ENCODE measurements around the gene FILIP1L. TPM values are rescaled to one million over a fixed set of nuclear protein-coding genes. Genes with fewer than 3 reads are reported as not detected.

FILIP1L gene
- total and polyA plus RNA-seq, 2 of the 4 experiments (the other 2 are of a cell fraction): 11.5 to 19.9 TPM

DNA sequence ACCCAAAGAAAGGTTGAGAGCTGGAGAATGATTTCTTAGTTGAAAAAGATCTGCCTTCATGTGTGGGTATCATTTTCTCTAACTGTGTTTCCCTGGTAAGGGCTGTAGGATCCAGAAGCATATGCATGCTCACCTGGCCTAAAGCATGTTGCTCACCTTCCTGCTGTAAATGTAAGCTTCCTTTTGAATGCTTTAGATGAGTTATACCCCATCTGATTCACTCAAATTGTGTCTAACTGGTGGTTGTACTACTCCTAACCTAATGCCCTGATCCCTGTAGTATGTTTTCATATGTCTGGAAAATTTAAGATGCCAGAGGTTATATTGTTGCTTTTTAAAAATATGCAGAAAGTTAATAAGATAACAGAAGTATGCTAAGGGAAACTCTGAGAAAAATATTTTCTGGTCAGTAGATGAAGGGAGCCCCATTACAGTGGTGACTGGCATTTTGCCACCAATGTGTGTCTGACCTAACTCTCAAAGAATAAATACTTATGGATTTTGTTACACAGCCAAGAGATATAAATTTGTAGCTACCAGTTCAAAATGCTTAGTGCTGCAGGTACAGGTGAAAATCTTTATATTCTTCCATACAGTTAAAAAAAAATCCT is 7.7 kb downstream of the FILIP1L start:
- Histone ChIP-seq H3K4me2 (ENCODE audit: low read depth, low read length) (no peak overlapping the region), H3K9me1 (ENCODE audit: insufficient read depth, low read length) (peaks cover 9% of the 10 kb centered on the region), H2AK5ac (ENCODE audit: low read depth, low read length) (peak overlapping the region; percentile 42; the same call in 1 of the 2 replicates), H4K20me1 (ENCODE audit: insufficient read depth, low read length) (peaks cover 3% of the 10 kb centered on the region; the same call in 1 of the 2 replicates), H4K91ac (ENCODE audit: insufficient read depth, low read depth, low read length) (peak overlapping the region; percentile 66; the same call in 1 of the 2 replicates), H3K4ac (ENCODE audit: low read depth, low read length) (peak overlapping the region; percentile 64), H2AK9ac (replicated peaks; ENCODE audit: low read depth, low read length, poor library complexity) (peak overlapping the region; percentile 31), H2BK20ac (ENCODE audit: low read depth, low read length) (peak overlapping the region; percentile 73), H3K14ac (replicated peaks; ENCODE audit: low read depth, low read length) (0 out of 2 replicates have a peak overlapping the region, but pooled peaks have one; percentile 60), H3K56ac (ENCODE audit: extremely low read depth, insufficient read depth, low read length) (no peak overlapping the region), H4K5ac (ENCODE audit: low read depth, low read length) (peak overlapping the region; percentile 5), H3K9me3 (ENCODE audit: control insufficient read depth, insufficient read depth, low read length) (no peaks in the 10 kb centered on the region), H3K27ac (ENCODE audit: insufficient read depth, low read length) (no peak overlapping the region), H3K36me3 (ENCODE audit: control insufficient read depth, insufficient read depth, low read length) (no peaks in the 10 kb centered on the region), H2BK15ac (ENCODE audit: low read depth, low read length) (peak overlapping the region; percentile 9; the same call in 1 of the 3 replicates), H3K4me3 (ENCODE audit: insufficient read depth, low read depth, low read length) (no peak overlapping the region), H3K27me3 (ENCODE audit: control insufficient read depth, insufficient read depth, low read length) (no peaks in the 10 kb centered on the region), H3K79me1 (ENCODE audit: low read depth in 1 of 2, low read length in 2 of 2) (no peaks in the 10 kb centered on the region), H3K4me1 (ENCODE audit: control insufficient read depth, insufficient read depth, low read length) (peaks cover 22% of the 10 kb centered on the region), H2BK5ac (ENCODE audit: low read depth, low read length, poor library complexity, severe bottlenecking) (peak overlapping the region; percentile 11), H3K9ac (ENCODE audit: low read depth, low read length) (no peak overlapping the region), H2BK120ac (ENCODE audit: low read depth, low read length) (peak overlapping the region; percentile 89), H4K8ac (ENCODE audit: low read depth in 2 of 2, low read length in 2 of 2) (peak overlapping the region; percentile 0 to 76; a peak in 3 of 4 replicates), H2AFZ (replicated peaks; ENCODE audit: low read length, poor library complexity) (no peak overlapping the region), H3K23ac (ENCODE audit: low read depth, low read length) (peak overlapping the region; percentile 4; the same call in 1 of the 2 replicates), H3K18ac (ENCODE audit: low read depth, low read length) (peak overlapping the region; percentile 95)
- DNase-seq: peak; percentile 57
- no peak for ATAC-seq (ENCODE audit: low read depth)
- in situ Hi-C loops (cut with MboI; ENCODE audit: low sequenced_read_pairs) (no loop called here), dilution Hi-C loops (cut with HindIII; ENCODE audit: low sequenced_read_pairs, unreplicated experiment) (no loop called here), intact Hi-C loops (cut with micrococcal nuclease) (no loop called here)
- ChIA-PET POLR2A (ENCODE audit: unreplicated experiment) (interaction anchor here (0.6 kb wide), 1 partner anchor 94 kb away, joined by 5 read pairs; no protein-coding TSS in a partner anchor), CTCF (no interaction called here)
- no peak for TF ChIP-seq NFE2L2 (IDR thresholded peaks at IDR 0.05; ENCODE audit: low read depth, low read length)
- no peak for TF ChIP-seq MAZ (IDR thresholded peaks at IDR 0.05; ENCODE audit: borderline replicate concordance, low read depth, low read length)
- no peak for TF ChIP-seq BHLHE40 (IDR thresholded peaks at IDR 0.05; ENCODE audit: low read depth, low read length)
- TF ChIP-seq CHD1 (IDR thresholded peaks at IDR 0.05; ENCODE audit: low read depth, low read length): no peak
- TF ChIP-seq POLR2A (IDR thresholded peaks at IDR 0.05; ENCODE audit: low read depth, low read length): no peak
- TF ChIP-seq RCOR1 (IDR thresholded peaks at IDR 0.05; ENCODE audit: insufficient replicate concordance, low read length): no peak
- TF ChIP-seq MAFK (IDR thresholded peaks at IDR 0.05; ENCODE audit: low read depth, low read length): no peak
- TF ChIP-seq RFX5 (IDR thresholded peaks at IDR 0.05; ENCODE audit: low read depth, low read length): no peak
- no peak for TF ChIP-seq MXI1 (IDR thresholded peaks at IDR 0.05; ENCODE audit: borderline replicate concordance, low read depth, low read length)
- no peak for TF ChIP-seq ELK1 (IDR thresholded peaks at IDR 0.05; ENCODE audit: borderline replicate concordance, low read depth, low read length)
- TF ChIP-seq RAD21 (IDR thresholded peaks at IDR 0.05; ENCODE audit: low read length): no peak
- no peak for TF ChIP-seq SMC3 (IDR thresholded peaks at IDR 0.05; ENCODE audit: low read depth, low read length)
- TF ChIP-seq FOS (IDR thresholded peaks at IDR 0.05; ENCODE audit: low read depth, low read length): no peak
- TF ChIP-seq, protein P1, sequence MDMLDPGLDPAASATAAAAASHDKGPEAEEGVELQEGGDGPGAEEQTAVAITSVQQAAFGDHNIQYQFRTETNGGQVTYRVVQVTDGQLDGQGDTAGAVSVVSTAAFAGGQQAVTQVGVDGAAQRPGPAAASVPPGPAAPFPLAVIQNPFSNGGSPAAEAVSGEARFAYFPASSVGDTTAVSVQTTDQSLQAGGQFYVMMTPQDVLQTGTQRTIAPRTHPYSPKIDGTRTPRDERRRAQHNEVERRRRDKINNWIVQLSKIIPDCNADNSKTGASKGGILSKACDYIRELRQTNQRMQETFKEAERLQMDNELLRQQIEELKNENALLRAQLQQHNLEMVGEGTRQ (IDR thresholded peaks at IDR 0.05; ENCODE audit: low read depth, low read length): no peak
- no TSS peak for BruUV-seq (replicated peaks)

Measured in IMR-90 (cell line).